Diencephalon (tissue), 1 donor: ENCODE data around the gene ECHS1. TPM values are rescaled to one million over a fixed set of nuclear protein-coding genes. Genes with fewer than 3 reads are reported as not detected.

ENCODE experiments used
- small RNA-seq: library from RNA; depleted of rRNA; stranded (forward); fragments of <200 nt; gene quantifications from one replicate; pipeline ENCODE3, GENCODE V24; 2014
- total RNA-seq: library from RNA; depleted of rRNA; stranded (reverse); fragments of >200 nt; gene quantifications from one replicate; pipeline ENCODE4 v1.2.3, GENCODE V29; 2014

The ECHS1 gene
- 48.4 TPM for total RNA-seq

DNA sequence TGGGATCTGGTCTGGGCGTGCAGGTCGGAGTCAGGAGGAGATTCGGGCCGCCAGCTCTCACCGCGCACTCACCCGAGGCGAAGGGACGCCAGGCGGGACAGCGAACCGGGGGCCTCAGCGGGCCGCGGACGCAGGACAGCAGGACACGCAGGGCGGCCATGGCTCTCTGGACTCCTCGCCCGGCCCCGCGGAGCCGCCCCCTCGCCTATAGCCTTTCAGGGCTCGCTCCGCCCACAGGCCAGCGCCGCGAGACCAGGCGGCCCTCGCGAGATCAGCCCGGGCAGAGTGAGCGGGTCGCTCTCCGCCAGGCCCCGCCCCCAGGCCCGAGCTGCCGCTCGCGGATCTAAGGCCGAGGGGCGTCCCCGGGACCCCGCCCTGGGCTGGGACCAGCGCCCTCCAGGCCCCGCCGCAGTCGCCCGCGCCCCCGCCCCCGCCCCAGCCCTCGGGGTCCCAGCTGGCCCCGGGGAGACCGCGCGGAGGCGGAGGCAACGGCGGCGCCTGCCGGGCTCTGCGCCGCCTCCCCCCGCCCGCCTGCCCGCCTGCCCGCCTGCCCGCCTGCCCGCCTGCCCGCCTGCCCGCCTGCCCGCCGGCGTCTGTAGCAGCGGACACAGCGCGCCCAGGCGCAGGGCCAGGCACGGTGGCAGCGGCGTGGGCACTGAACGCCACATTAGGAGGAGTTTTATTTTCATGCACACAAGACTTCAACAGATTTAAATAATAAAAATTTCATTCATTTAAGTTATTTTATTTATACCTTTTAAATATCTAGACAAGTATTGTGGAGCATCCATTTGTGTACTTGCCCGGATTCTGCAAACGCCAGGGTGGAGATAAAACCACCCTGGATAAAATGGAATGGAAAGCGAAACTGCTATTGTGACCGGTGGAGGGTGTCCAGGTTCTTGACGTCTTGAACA lies at the start of gene ECHS1:
Gene ECHS1 (minus strand): TSS at position 181 of the 917 bp plus-strand sequence. CDS start 21 bp downstream, at position 160.

DNA sequence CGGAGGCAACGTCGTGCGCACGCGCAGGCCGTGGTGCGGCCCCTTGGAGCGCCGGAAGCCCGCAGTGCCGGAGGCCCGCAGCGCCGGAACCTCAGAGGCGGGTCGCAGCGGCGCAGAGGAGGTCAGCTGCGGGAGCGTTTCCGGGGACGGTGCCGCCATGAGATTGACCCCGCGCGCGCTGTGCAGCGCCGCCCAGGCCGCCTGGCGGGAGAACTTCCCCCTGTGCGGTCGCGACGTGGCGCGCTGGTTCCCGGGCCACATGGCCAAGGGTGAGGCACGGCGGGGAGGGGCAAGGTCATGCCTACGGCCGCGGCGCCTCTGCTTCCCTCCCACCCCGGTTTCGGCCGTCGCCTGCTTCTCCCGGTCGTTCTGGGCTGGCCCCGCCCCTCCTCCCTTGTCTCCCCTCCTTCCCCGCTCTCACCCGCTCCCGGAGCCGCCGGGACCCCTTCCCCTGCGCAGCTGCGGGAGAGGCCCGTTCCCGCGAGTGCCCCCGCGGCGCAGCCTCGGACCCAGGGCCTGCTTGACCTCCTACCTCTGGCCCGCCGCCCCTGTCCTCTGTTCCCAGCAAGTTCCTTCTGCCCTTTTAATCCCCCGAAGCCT lies 21.0 kb upstream of the ECHS1 start, which contains the start of gene MTG1:
Gene MTG1 (plus strand): TSS at position 94 of the 600 bp plus-strand sequence. CDS start 64 bp downstream, at position 158.

DNA sequence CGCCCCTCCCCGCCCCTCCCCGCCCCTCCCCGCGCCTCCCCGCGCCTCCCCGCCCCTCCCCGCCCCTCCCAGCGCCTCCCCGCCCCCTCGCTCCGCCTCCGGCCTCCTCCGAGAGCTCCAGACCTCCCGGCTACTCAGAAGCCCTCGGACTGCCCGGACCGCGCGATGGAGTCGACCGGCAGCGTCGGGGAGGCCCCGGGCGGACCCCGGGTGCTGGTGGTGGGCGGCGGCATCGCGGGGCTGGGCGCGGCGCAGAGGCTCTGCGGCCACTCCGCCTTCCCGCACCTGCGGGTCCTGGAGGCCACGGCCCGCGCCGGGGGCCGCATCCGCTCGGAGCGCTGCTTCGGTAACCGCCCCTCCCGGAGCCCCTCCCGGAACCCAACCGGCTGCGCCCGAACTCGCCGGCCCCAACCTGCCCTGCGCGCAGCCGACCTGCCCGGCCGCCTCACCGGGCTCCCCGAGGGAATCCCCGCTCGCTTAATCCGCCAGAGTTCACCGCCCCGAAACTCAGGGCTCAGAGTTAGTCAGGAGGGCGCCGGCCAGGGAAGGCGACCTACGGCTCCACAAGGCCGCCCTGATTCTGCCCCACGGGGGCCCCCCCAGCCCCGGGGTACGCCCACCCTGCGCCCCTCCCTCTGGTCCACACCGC lies 6.1 kb upstream of the ECHS1 start, which contains the start of gene PAOX:
Gene PAOX (plus strand): TSS at position 111 of the 649 bp plus-strand sequence. CDS start 55 bp downstream, at position 166.

DNA sequence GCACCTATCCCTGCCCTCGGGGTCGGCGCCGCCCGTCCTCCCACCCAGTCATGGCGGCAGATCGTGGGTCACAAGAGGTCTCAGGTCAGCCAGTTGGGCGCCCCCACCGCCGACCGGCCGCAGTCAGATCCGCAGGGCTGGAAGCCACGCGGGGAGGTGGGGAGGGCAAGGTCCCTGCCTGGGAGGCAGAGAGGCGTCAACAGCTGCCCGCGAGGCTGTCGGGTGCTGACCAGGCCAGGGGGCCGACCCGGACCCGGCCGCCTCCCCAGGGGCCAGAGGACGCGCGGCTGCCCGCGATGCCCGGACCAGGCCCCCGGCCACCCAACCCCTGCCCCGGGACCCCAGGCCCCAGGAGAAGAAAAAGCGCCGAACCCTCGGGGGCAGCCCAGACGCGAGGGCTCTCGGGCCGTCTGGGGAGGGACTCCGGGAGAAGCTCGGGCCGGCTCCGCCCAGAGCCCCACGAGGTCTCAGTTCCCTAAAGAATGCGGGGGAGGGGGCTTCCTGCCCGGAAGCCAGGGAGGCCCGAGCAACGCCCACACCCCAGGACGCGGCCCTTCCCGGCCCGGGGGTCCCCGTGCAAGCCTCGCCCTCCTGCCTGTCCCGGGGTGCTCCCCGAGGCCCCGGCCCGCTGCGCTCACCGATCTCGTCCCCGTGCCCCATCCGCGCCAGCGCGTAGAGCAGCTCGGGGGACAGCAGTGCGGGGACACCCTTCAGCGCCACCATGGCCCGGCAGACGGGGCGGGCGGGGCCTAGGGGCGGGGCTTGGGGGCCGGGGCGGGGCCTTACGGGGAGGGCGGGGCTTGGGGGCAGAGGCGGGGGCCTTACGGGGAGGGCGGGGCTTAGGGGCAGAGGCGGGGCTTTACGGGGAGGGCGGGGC lies 15.6 kb downstream of the ECHS1 start, which contains the start of gene FUOM:
Gene FUOM (minus strand): TSS at position 735 of the 877 bp plus-strand sequence. CDS start 12 bp downstream, at position 723.

DNA sequence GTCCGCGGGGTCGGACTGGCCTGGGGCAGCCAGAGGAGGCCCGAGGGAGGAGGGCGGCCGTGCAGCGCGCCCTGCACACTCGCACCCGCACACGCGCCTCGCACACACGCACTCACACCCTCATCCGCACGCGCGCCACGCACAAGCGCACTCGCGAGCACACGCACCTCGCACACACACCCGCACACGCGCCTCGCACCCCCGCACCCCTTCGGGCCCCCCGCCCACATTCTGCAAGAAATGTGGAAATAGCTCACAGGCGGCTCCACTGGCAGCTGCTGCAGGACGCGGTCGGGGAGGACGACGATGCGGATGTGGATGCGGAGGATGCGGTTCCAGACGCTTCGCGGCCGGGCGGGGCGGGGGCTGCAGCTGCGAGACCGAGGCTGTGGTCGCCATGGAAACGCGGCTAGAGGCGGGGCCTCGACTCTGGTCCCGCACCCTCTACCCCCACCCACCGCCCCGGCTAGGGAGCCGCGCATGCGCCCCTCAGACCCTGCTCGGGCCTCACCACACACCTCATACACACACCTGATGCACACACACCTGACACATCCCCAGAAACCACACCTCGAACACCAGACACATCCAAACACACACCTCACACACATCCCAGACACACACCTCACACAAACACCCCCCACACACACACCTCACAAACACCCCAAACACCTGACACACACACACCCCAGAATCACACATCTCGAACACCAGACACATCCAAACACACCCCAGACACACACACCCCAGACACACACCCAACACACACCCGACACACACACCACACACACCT lies 36.4 kb downstream of the ECHS1 start, which contains the start of gene CALY:
Gene CALY (minus strand): TSS at position 320 of the 793 bp plus-strand sequence. CDS start 7,907 bp downstream, outside the sequence.

Small RNA genes within 50 kb of the gene (small RNA-seq; reads per million reads assigned to genes)
- gene AL360181.4 (not detected), gene BANF1P2 (not detected), gene MIR3944 (not detected)

Other genes starting within 250 kb of the ECHS1 start
- gene KNDC1, start 213.1 kb downstream of the ECHS1 start, total RNA-seq = 18.5 TPM
- gene UTF1, start 143.1 kb downstream of the ECHS1 start, total RNA-seq = not detected
- gene VENTX, start 135.5 kb downstream of the ECHS1 start, total RNA-seq = 0.23 TPM
- gene ADAM8, start 96.5 kb downstream of the ECHS1 start, total RNA-seq = 1.4 TPM
- gene TUBGCP2, start 64.5 kb downstream of the ECHS1 start, total RNA-seq = 45.2 TPM
- 8.1 TPM for gene ZNF511, start 64.4 kb downstream of the ECHS1 start, total RNA-seq
- gene CALY, start 36.5 kb downstream of the ECHS1 start, total RNA-seq = 36.4 TPM
- not detected for gene PRAP1, start 26.0 kb downstream of the ECHS1 start, total RNA-seq
- gene FUOM, start 15.3 kb downstream of the ECHS1 start, total RNA-seq = 6.5 TPM
- 5.1 TPM for gene PAOX, start 5.9 kb upstream of the ECHS1 start, total RNA-seq
- gene MTG1, start 20.8 kb upstream of the ECHS1 start, total RNA-seq = 24.0 TPM
- 13.4 TPM for gene SPRN, start 51.3 kb upstream of the ECHS1 start, total RNA-seq
- gene SCART1, start 80.6 kb upstream of the ECHS1 start, total RNA-seq = 1.2 TPM
- gene CYP2E1, start 154.0 kb upstream of the ECHS1 start, total RNA-seq = 18.0 TPM
- gene SYCE1, start 192.2 kb upstream of the ECHS1 start, total RNA-seq = 1.2 TPM